PC-3 (cell line): ENCODE measurements around the gene TGFBI. TPM values are rescaled to one million over a fixed set of nuclear protein-coding genes. Genes with fewer than 3 reads are reported as not detected.

Experiments
- ATAC-seq: fragments of 200-7000 bp; cut with Tn5 transposase; 2 replicates; pipeline ENCODE4 v1.9.1; 2020; ENCODE audit warnings: mild to moderate bottlenecking, moderate library complexity
- BruUV-seq: library from RNA; stranded (reverse); fragments of 400-500 nt; replicated peaks from 2 replicates; lab custom pipeline; 2021; lab: Mats Ljungman, UMichigan
- CTCF ChIA-PET: fragments of 300-600 bp; sonication (Branson Sonifier 250); formaldehyde crosslinking; loops from one replicate; lab custom pipeline; 2022; ENCODE audit warnings: antibody characterized with exemption; lab: Charles Lee
- POLR2A ChIA-PET: fragments of 300-600 bp; sonication (Branson Sonifier 250); formaldehyde crosslinking; loops from one replicate; lab custom pipeline; 2022; ENCODE audit warnings: antibody characterized with exemption; ENCODE audit not compliant: unreplicated experiment; lab: Charles Lee
- DNase-seq: peaks from one replicate; pipeline ENCODE4 v3.0.0-alpha.2; 2015
- H2AFZ ChIP-seq: fragments of 300-600 bp; sonication (generic); 2 replicates; pipeline ENCODE4 v1.6.0; 2016; ENCODE audit warnings: antibody characterized with exemption, low read length
- H3F3A ChIP-seq: fragments of 300-600 bp; sonication (generic); one replicate; pipeline ENCODE4 v1.6.0; 2017; ENCODE audit warnings: antibody characterized with exemption, low read length, control low read depth, mild to moderate bottlenecking; ENCODE audit not compliant: unreplicated experiment
- H3K27ac ChIP-seq: fragments of 300-600 bp; sonication (generic); 2 replicates; pipeline ENCODE4 v1.5.1; 2016; ENCODE audit warnings: mild to moderate bottlenecking, low read length
- H3K27me3 ChIP-seq: fragments of 300-600 bp; sonication (generic); 2 replicates; pipeline ENCODE4 v1.6.1; 2016; ENCODE audit warnings: low read length, mixed read lengths
- H3K36me3 ChIP-seq: fragments of 300-600 bp; sonication (generic); 2 replicates; pipeline ENCODE4 v1.6.1; 2016; ENCODE audit warnings: low read depth, mixed run types, low read length, mixed read lengths
- H3K4me1 ChIP-seq: fragments of 300-600 bp; sonication (generic); 2 replicates; pipeline ENCODE4 v1.5.1; 2016; ENCODE audit warnings: low read length; ENCODE audit not compliant: insufficient read depth
- H3K4me2 ChIP-seq: fragments of 300-600 bp; sonication (generic); 2 replicates; pipeline ENCODE4 v1.6.0; 2016; ENCODE audit warnings: low read length
- H3K4me3 ChIP-seq: fragments of 300-600 bp; sonication (generic); 2 replicates; pipeline ENCODE4 v1.5.1; 2016; ENCODE audit warnings: mild to moderate bottlenecking, low read length, mixed read lengths
- H3K79me2 ChIP-seq: fragments of 300-600 bp; sonication (generic); 2 replicates; pipeline ENCODE4 v1.6.1; 2017; ENCODE audit warnings: low read length, mixed read lengths
- H3K9ac ChIP-seq: fragments of 300-600 bp; sonication (generic); 2 replicates; pipeline ENCODE4 v1.6.0; 2016; ENCODE audit warnings: mild to moderate bottlenecking, low read length
- H3K9me2 ChIP-seq: fragments of 300-600 bp; sonication (generic); replicated peaks from 2 replicates; pipeline ENCODE4 v1.6.1; 2016; ENCODE audit warnings: mixed run types, low read length, mixed read lengths
- H3K9me3 ChIP-seq: fragments of 300-600 bp; sonication (generic); 2 replicates; pipeline ENCODE4 v1.6.1; 2016; ENCODE audit warnings: low read length, mixed read lengths
- H4K20me1 ChIP-seq: fragments of 300-600 bp; sonication (generic); 2 replicates; pipeline ENCODE4 v1.6.1; 2016; ENCODE audit warnings: low read length, mixed read lengths
- CTCF ChIP-seq: fragments of 300-600 bp; sonication (generic); conservative IDR thresholded peaks from 2 replicates; pipeline ENCODE4 v1.5.1; 2017; ENCODE audit warnings: antibody characterized with exemption, low read depth, mild to moderate bottlenecking, low read length
- EZH2 ChIP-seq: fragments of 300-600 bp; sonication (generic); IDR thresholded peaks from one replicate; pipeline ENCODE4 v1.6.1; 2017; ENCODE audit warnings: antibody characterized with exemption, mild to moderate bottlenecking, low read length; ENCODE audit not compliant: unreplicated experiment
- EZH2phosphoT487 ChIP-seq: fragments of 300-600 bp; sonication (generic); IDR thresholded peaks from 2 replicates; pipeline ENCODE4 v1.6.1; 2018; ENCODE audit warnings: mild to moderate bottlenecking, antibody characterized with exemption, low read length, borderline replicate concordance
- intact Hi-C: fragments of 100-400 bp; cut with micrococcal nuclease; formaldehyde crosslinking; loops from 2 replicates; pipeline ENCODE4 v1.9.0; 2023
- total RNA-seq: library from RNA; depleted of rRNA; stranded (reverse); fragments of >200 nt; gene quantifications from 2 replicates; pipeline ENCODE4 v1.2.3, GENCODE V29; 2014

TGFBI gene
- total RNA-seq, 1 experiment from 2014 or later, result 4.8 TPM

- no TSS peak for BruUV-seq
- ChIA-PET CTCF (no interaction called here), POLR2A (no interaction called here)
- no peak for DNase-seq
- H4K20me1 ChIP-seq, result no peaks in the 10 kb centered on the region
- H3K4me1 ChIP-seq, result peaks cover 20% of the 10 kb centered on the region
- H3K79me2 ChIP-seq, result no peaks in the 10 kb centered on the region
- H3K4me2 ChIP-seq, result no peak overlapping the region
- H3F3A ChIP-seq, result no peaks in the 10 kb centered on the region
- H3K9ac ChIP-seq, result no peak overlapping the region
- no peak overlapping the region for H2AFZ ChIP-seq
- H3K4me3 ChIP-seq, result no peak overlapping the region
- no peaks in the 10 kb centered on the region for H3K9me3 ChIP-seq
- no peaks in the 10 kb centered on the region for H3K27me3 ChIP-seq
- H3K36me3 ChIP-seq, result no peaks in the 10 kb centered on the region
- no peak overlapping the region for H3K27ac ChIP-seq
- intact Hi-C loops, result loop anchor here (5.0 kb wide), 1 partner anchor 34 kb away; no protein-coding TSS in a partner anchor
- H3K9me2 ChIP-seq, result no peaks in the 10 kb centered on the region
- TF ChIP-seq EZH2, result no peak
- no peak for TF ChIP-seq EZH2phosphoT487
- no peak for TF ChIP-seq CTCF
- ATAC-seq, result no peak
Measured at GRCh38 chr5:136051486-136052220, 22.9 kb downstream of the TGFBI start.

- H3K4me1 ChIP-seq, result peaks cover 31% of the 10 kb centered on the region
Measured at GRCh38 chr5:136052692-136053335, 24.0 kb downstream of the TGFBI start.

More at GRCh38 chr5:136052692-136053335, 24.0 kb downstream of the TGFBI start:
- ChIA-PET POLR2A (no interaction called here), CTCF (no interaction called here)
- Histone ChIP-seq H3K9ac (peak overlapping the region; percentile 37), H3K36me3 (no peaks in the 10 kb centered on the region), H3K27me3 (no peaks in the 10 kb centered on the region), H2AFZ (no peak overlapping the region), H3F3A (peaks cover 3% of the 10 kb centered on the region), H3K79me2 (no peaks in the 10 kb centered on the region), H3K9me3 (no peaks in the 10 kb centered on the region), H3K9me2 (no peaks in the 10 kb centered on the region), H3K27ac (peak overlapping the region; percentile 85), H4K20me1 (no peaks in the 10 kb centered on the region), H3K4me2 (peak overlapping the region; percentile 65), H3K4me3 (no peak overlapping the region)
- DNase-seq (no peak), ATAC-seq (no peak)
- TF ChIP-seq EZH2, result no peak
- no peak for TF ChIP-seq EZH2phosphoT487
- no peak for TF ChIP-seq CTCF
- intact Hi-C loops, result loop anchor here (5.0 kb wide), 1 partner anchor 36 kb away; no protein-coding TSS in a partner anchor
- no TSS peak for BruUV-seq
